ENCODE data around the gene CPSF4L. TPM values are rescaled to one million over a fixed set of nuclear protein-coding genes. Genes with fewer than 3 reads are reported as not detected.

Gene CPSF4L
- total RNA-seq, 4 donors from 2014 or later, result not detected

GRCh38 chr17:73224237-73224636 is 37.4 kb downstream of the CPSF4L start:
- Histone ChIP-seq H3K27me3 (no peaks in the 10 kb centered on the region), H3K4me1 (peaks cover 2 to 48% (median 22%) of the 10 kb centered on the region in 4 donors), H3K36me3 (peaks cover 0 to 5% (median 0%) of the 10 kb centered on the region in 3 donors), H3K9me3 (no peaks in the 10 kb centered on the region), H3K27ac (no peak overlapping the region), H3K4me3 (no peak overlapping the region)
- DNase-seq (ENCODE audit: low spot score in 2 of 2), result no peak
- 79 to 82% methylated on average over 2 of the region's 2 CpGs for WGBS, 2 donors
- TF ChIP-seq, protein P1, sequence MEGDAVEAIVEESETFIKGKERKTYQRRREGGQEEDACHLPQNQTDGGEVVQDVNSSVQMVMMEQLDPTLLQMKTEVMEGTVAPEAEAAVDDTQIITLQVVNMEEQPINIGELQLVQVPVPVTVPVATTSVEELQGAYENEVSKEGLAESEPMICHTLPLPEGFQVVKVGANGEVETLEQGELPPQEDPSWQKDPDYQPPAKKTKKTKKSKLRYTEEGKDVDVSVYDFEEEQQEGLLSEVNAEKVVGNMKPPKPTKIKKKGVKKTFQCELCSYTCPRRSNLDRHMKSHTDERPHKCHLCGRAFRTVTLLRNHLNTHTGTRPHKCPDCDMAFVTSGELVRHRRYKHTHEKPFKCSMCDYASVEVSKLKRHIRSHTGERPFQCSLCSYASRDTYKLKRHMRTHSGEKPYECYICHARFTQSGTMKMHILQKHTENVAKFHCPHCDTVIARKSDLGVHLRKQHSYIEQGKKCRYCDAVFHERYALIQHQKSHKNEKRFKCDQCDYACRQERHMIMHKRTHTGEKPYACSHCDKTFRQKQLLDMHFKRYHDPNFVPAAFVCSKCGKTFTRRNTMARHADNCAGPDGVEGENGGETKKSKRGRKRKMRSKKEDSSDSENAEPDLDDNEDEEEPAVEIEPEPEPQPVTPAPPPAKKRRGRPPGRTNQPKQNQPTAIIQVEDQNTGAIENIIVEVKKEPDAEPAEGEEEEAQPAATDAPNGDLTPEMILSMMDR (IDR thresholded peaks at IDR 0.05), result no peak
- TF ChIP-seq EP300 (IDR thresholded peaks at IDR 0.05) (no peak), POLR2A (IDR thresholded peaks at IDR 0.05) (no peak)

DNA sequence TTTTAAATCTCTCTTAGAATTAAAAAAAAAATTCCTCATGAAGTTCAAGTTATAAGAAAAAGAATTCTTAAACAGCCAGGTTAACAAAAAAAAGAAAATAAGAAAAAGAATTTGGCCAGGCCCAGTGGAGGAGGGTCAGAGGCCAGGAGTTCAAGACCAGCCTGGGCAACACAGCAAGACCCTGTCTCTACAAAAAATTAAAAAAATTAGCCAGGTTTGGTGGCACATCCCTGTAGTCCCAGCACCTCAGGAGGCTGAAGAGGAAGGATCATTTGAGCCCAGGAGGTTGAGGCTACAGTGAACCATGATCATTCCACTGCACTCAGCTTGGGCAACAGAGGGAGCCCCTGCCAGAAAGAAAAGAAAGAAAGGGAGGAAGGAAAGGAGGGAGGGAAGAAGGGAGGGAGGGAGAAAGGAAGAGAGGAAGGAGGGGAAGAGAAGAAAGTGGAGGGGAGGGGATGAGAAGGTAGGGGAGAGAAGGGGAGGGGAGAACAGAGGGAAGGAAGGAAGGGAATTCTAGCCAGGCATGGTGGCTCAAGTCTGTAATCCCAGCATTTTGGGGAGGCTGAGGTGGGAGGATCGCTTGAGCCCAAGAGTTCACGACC is 38.0 kb downstream of the CPSF4L start:
- Histone ChIP-seq H3K4me3 (no peak overlapping the region), H3K4me1 (peaks cover 2 to 43% (median 20%) of the 10 kb centered on the region in 4 donors), H3K27ac (peak overlapping the region in 1 of 4 donors; percentile 43), H3K36me3 (peaks cover 0 to 5% (median 0%) of the 10 kb centered on the region in 3 donors), H3K9me3 (no peaks in the 10 kb centered on the region), H3K27me3 (no peaks in the 10 kb centered on the region)
- TF ChIP-seq POLR2A (IDR thresholded peaks at IDR 0.05) (no peak), EP300 (IDR thresholded peaks at IDR 0.05) (no peak)
- TF ChIP-seq, protein P1 (IDR thresholded peaks at IDR 0.05), result no peak
- WGBS, 2 donors, result 80 to 88% methylated on average over 2 of the region's 2 CpGs
- DNase-seq (ENCODE audit: low spot score in 2 of 2), result no peak

DNA sequence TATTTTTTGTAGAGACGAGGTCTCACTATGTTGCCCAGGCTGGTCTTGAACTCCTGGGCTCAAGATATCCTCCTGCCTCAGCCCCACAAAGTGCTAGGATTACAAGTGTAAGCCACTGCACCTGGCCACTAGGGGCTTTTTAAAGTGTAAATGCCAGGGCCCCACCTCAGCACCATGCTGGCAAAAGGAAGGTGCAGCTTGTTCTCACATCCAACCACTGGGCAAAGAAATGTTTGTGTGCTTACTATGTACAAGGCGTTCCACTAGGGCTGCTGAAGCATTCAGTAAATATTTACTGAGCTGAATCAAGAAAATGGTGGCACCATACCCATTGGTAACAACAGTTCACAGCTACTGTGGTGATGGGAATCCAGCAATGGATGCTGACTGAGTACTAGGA is 46.2 kb downstream of the CPSF4L start:
- Histone ChIP-seq H3K36me3 (peaks cover 0 to 35% (median 0%) of the 10 kb centered on the region in 3 donors), H3K27ac (no peak overlapping the region), H3K9me3 (no peaks in the 10 kb centered on the region), H3K27me3 (no peaks in the 10 kb centered on the region), H3K4me1 (no peaks in the 10 kb centered on the region), H3K4me3 (no peak overlapping the region)
- 96 to 100% methylated on average over 2 of the region's 2 CpGs for WGBS, 2 donors
- no peak for TF ChIP-seq EP300 (IDR thresholded peaks at IDR 0.05)
- TF ChIP-seq, protein P1 (IDR thresholded peaks at IDR 0.05), result no peak
- TF ChIP-seq POLR2A (IDR thresholded peaks at IDR 0.05), result no peak
- no peak for DNase-seq (ENCODE audit: low spot score in 2 of 2)

- Histone ChIP-seq H3K4me1 (no peaks in the 10 kb centered on the region), H3K9me3 (no peaks in the 10 kb centered on the region), H3K4me3 (no peak overlapping the region), H3K27ac (no peak overlapping the region), H3K36me3 (peaks cover 0 to 37% (median 0%) of the 10 kb centered on the region in 3 donors), H3K27me3 (no peaks in the 10 kb centered on the region)
- 55 to 62% methylated on average over 4 of the region's 4 CpGs for WGBS, 2 donors
- no peak for DNase-seq (ENCODE audit: low spot score in 2 of 2)
- TF ChIP-seq, protein P1 (IDR thresholded peaks at IDR 0.05), result no peak
- no peak for TF ChIP-seq POLR2A (IDR thresholded peaks at IDR 0.05)
- no peak for TF ChIP-seq EP300 (IDR thresholded peaks at IDR 0.05)
Measured at GRCh38 chr17:73214851-73215250, 46.8 kb downstream of the CPSF4L start.

DNA sequence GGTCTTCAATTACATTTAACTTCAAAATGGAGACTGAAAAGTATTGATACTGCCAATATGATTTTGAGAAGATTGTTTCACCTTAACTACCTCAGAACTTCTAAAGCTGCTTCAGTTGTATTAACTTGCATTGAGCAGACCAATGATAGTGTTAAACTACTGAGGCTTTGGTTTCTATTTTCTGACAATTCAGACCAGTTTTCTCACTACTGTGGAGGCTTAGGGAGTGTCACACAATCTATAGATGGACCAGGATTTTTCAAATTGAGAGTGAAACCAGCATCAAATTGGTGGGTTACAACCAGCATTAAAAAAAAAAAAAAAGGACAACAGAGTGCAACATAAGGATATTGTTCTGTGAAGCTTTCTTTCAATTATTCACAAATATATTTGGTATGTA is 47.7 kb downstream of the CPSF4L start:
- H3K9me3 ChIP-seq, result no peaks in the 10 kb centered on the region
- DNase-seq (ENCODE audit: low spot score in 2 of 2), result no peak
- no peak overlapping the region for H3K27ac ChIP-seq
- H3K4me3 ChIP-seq, result no peak overlapping the region
- no peaks in the 10 kb centered on the region for H3K4me1 ChIP-seq
- H3K36me3 ChIP-seq, result peaks cover 0 to 46% (median 0%) of the 10 kb centered on the region in 3 donors
- TF ChIP-seq EP300 (IDR thresholded peaks at IDR 0.05) (no peak), POLR2A (IDR thresholded peaks at IDR 0.05) (no peak)
- TF ChIP-seq, protein P1 (IDR thresholded peaks at IDR 0.05), result no peak
- no peaks in the 10 kb centered on the region for H3K27me3 ChIP-seq

Data from tibial nerve (tissue), 4 donors.